GM18508 (cell line): Measurements from ENCODE around the gene TREM1.

Source experiments
- ATAC-seq: cut with Tn5 transposase; IDR thresholded peaks from one replicate; pipeline ENCODE4 v1.9.1; 2021; ENCODE audit warnings: moderate number of reproducible peaks; ENCODE audit not compliant: insufficient read depth, unreplicated experiment

The TREM1 gene

DNA sequence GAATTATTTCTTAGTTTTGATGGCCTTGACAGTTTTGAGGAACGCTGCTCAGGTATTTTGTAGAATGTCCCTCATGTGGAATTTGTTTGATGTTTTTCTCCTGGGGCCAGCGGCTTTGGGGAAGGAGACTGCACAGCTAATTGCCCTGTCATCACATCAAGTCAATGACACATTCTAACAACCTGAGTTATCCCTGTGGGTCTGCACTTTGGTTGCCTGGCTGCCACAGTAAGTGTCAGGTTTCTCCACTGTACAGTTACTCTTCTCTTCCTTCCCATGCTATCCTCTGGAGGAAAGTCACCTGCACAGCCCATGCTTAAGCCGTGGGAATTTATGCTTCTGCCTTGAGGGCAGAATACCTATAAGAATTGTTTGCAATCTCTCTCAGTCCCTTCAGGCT, 59.7 kb downstream of the TREM1 start:
- no peak for ATAC-seq

DNA sequence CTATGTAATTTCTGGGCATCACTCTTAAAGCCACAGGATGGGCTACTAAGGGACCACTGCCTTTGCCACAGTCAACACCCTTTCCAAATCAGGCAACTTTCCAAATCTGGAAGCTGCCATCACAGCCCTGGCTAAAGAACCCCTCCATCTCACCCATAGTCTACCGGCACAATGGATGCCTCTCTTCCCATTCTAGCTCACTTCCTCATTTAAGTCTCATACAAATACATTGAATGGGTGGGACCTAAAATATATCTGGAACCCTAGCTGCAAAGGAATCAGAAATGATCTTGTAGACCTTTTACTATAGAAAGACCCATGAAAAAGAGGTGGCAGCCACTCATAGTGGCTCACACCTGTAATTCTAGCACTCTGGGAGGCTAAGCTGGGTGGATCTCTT, 61.7 kb downstream of the TREM1 start:
- ATAC-seq: no peak
